ENCODE measurements around the gene RETREG2.
A peak's percentile ranks its signal among the peaks of the same experiment; 100 is the strongest.

RETREG2 gene

GRCh38 chr2:219167997-219168396, 10.1 kb upstream of the RETREG2 start:
- no peaks in the 10 kb centered on the region for H3K27me3 ChIP-seq (ENCODE audit: control insufficient read depth in 2 of 2, insufficient read depth in 2 of 2, low read length in 2 of 2)
- H3K9ac ChIP-seq (ENCODE audit: low read depth in 1 of 2, low read length in 2 of 2): no peak overlapping the region
- H3K4me1 ChIP-seq (ENCODE audit: control insufficient read depth in 2 of 2, insufficient read depth in 2 of 2, low read length in 2 of 2): peaks cover 10% of the 10 kb centered on the region in 2 donors
- H3K36me3 ChIP-seq (ENCODE audit: control insufficient read depth in 2 of 2, insufficient read depth in 2 of 2, low read length in 2 of 2): peaks cover 17 to 19% of the 10 kb centered on the region in 2 donors
- no peaks in the 10 kb centered on the region for H3K9me3 ChIP-seq (ENCODE audit: control insufficient read depth in 2 of 2, low read length in 2 of 2)
- H3K4me3 ChIP-seq (ENCODE audit: low read length in 2 of 2): no peak overlapping the region
- H3K27ac ChIP-seq (ENCODE audit: low read depth in 2 of 2, low read length in 2 of 2): no peak overlapping the region

- H3K4me3 ChIP-seq (ENCODE audit: low read length in 2 of 2): no peak overlapping the region
- H3K9me3 ChIP-seq (ENCODE audit: control insufficient read depth in 2 of 2, low read length in 2 of 2): no peaks in the 10 kb centered on the region
- H3K4me1 ChIP-seq (ENCODE audit: control insufficient read depth in 2 of 2, insufficient read depth in 2 of 2, low read length in 2 of 2): peaks cover 10% of the 10 kb centered on the region in 2 donors
- H3K27me3 ChIP-seq (ENCODE audit: control insufficient read depth in 2 of 2, insufficient read depth in 2 of 2, low read length in 2 of 2): no peaks in the 10 kb centered on the region
- H3K9ac ChIP-seq (ENCODE audit: low read depth in 1 of 2, low read length in 2 of 2): no peak overlapping the region
- peaks cover 21 to 23% of the 10 kb centered on the region in 2 donors for H3K36me3 ChIP-seq (ENCODE audit: control insufficient read depth in 2 of 2, insufficient read depth in 2 of 2, low read length in 2 of 2)
- no peak overlapping the region for H3K27ac ChIP-seq (ENCODE audit: low read depth in 2 of 2, low read length in 2 of 2)
Observed at GRCh38 chr2:219168526-219168925, 9.5 kb upstream of the RETREG2 start.

DNA sequence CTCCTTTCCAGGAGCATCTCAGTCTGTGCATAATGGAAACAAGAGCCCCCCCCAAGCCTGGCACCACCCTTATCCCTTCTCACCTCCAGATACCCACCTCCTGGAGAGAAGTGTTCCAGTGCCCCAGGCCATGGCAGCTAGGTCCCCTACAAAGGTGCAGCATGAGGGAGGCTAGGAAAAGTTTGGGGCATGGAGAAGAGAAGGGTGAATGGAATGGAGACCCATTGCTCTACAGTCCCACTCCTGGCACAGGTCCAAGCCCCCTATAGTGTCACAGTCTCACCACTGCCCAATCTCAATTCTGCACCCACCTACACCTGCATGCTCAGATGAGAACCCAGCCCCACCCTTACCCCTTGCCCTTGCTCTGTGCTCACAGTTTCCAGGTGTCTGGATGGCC, 9.1 kb upstream of the RETREG2 start:
- Histone ChIP-seq H3K9ac (ENCODE audit: low read depth in 1 of 2, low read length in 2 of 2) (no peak overlapping the region), H3K27ac (ENCODE audit: low read depth in 2 of 2, low read length in 2 of 2) (no peak overlapping the region), H3K4me1 (ENCODE audit: control insufficient read depth in 2 of 2, insufficient read depth in 2 of 2, low read length in 2 of 2) (peaks cover 10% of the 10 kb centered on the region in 2 donors), H3K4me3 (ENCODE audit: low read length in 2 of 2) (no peak overlapping the region), H3K27me3 (ENCODE audit: control insufficient read depth in 2 of 2, insufficient read depth in 2 of 2, low read length in 2 of 2) (no peaks in the 10 kb centered on the region), H3K36me3 (ENCODE audit: control insufficient read depth in 2 of 2, insufficient read depth in 2 of 2, low read length in 2 of 2) (peaks cover 25 to 28% of the 10 kb centered on the region in 2 donors), H3K9me3 (ENCODE audit: control insufficient read depth in 2 of 2, low read length in 2 of 2) (no peaks in the 10 kb centered on the region)

- Histone ChIP-seq H3K27ac (ENCODE audit: low read depth in 2 of 2, low read length in 2 of 2) (no peak within 1 kb of the TSS), H3K9me3 (ENCODE audit: control insufficient read depth in 2 of 2, low read length in 2 of 2) (no peaks in the 10 kb centered on the region), H3K9ac (ENCODE audit: low read depth in 1 of 2, low read length in 2 of 2) (no peak within 1 kb of the TSS)
Observed at GRCh38 chr2:219169930-219170654, 8.0 kb upstream of the RETREG2 start, which contains the start of gene SLC23A3. Gene SLC23A3, minus strand, starts transcription at chr2:219170029. Its CDS starts 45 bp downstream, at chr2:219169984.

GRCh38 chr2:219171231-219171651, 6.8 kb upstream of the RETREG2 start:
- H3K4me3 ChIP-seq (ENCODE audit: low read length in 2 of 2): no peak overlapping the region
- no peak overlapping the region for H3K9ac ChIP-seq (ENCODE audit: low read depth in 1 of 2, low read length in 2 of 2)
- peak overlapping the region in 1 of 2 donors; percentile 16 for H3K27ac ChIP-seq (ENCODE audit: low read depth in 2 of 2, low read length in 2 of 2)
- peaks cover 22 to 23% of the 10 kb centered on the region in 2 donors for H3K4me1 ChIP-seq (ENCODE audit: control insufficient read depth in 2 of 2, insufficient read depth in 2 of 2, low read length in 2 of 2)
- no peaks in the 10 kb centered on the region for H3K9me3 ChIP-seq (ENCODE audit: control insufficient read depth in 2 of 2, low read length in 2 of 2)
- no peaks in the 10 kb centered on the region for H3K27me3 ChIP-seq (ENCODE audit: control insufficient read depth in 2 of 2, insufficient read depth in 2 of 2, low read length in 2 of 2)
- peaks cover 37% of the 10 kb centered on the region in 2 donors for H3K36me3 ChIP-seq (ENCODE audit: control insufficient read depth in 2 of 2, insufficient read depth in 2 of 2, low read length in 2 of 2)

More at GRCh38 chr2:219169930-219170654, 8.0 kb upstream of the RETREG2 start, which contains the start of gene SLC23A3:
- Histone ChIP-seq H3K27me3 (ENCODE audit: control insufficient read depth in 2 of 2, insufficient read depth in 2 of 2, low read length in 2 of 2) (no peaks in the 10 kb centered on the region), H3K4me1 (ENCODE audit: control insufficient read depth in 2 of 2, insufficient read depth in 2 of 2, low read length in 2 of 2) (peaks cover 12 to 16% of the 10 kb centered on the region in 2 donors), H3K4me3 (ENCODE audit: low read length in 2 of 2) (no peak within 1 kb of the TSS), H3K36me3 (ENCODE audit: control insufficient read depth in 2 of 2, insufficient read depth in 2 of 2, low read length in 2 of 2) (peaks cover 36 to 37% of the 10 kb centered on the region in 2 donors)

DNA sequence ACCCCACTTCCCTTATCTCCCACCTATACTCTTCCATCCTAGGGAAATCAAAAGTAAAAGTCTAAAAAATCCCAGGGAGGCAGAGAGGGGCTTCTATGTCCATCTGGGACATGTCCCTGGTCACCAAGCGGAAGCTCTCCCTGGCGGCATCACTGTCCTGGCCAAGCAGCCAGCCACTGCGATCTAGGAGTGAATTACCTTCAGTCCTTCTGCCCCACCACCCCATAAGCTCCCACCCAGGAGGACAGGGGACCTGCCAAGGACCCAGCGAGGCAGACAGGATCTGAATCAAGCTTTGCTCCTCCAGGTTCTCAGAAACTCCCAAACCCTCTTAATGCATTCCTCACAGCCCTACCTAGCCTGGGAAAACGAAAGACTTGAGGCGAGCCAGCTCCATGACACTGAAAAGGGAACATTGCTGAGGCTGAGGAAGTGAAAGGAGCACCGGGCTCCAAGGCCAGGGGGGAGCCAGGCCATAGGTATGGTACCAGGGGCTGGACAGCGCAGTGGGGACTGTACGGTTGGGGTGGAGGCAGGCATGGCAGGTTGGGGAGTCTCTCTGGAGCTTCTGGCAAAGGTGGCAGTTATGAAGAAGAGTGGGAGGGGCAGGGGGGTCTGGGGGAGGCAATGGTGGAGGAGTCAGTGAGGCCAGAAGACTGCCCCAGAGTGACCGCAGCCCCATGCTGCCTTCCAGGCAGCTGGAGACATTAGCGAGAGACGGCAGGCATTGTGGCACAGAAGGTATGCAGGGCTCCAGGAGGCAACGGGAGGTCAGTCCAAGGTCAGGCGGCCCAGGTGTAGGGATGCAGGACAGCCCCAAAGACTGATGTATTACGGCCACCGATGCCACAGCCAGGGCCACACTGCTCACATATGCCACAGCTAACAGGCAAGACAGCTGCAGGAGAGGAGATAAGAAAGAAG, 5.6 kb upstream of the RETREG2 start:
- Histone ChIP-seq H3K4me3 (ENCODE audit: low read length in 2 of 2) (no peak overlapping the region), H3K36me3 (ENCODE audit: control insufficient read depth in 2 of 2, insufficient read depth in 2 of 2, low read length in 2 of 2) (peaks cover 37% of the 10 kb centered on the region in 2 donors), H3K4me1 (ENCODE audit: control insufficient read depth in 2 of 2, insufficient read depth in 2 of 2, low read length in 2 of 2) (peaks cover 23% of the 10 kb centered on the region in 2 donors), H3K27me3 (ENCODE audit: control insufficient read depth in 2 of 2, insufficient read depth in 2 of 2, low read length in 2 of 2) (no peaks in the 10 kb centered on the region), H3K27ac (ENCODE audit: low read depth in 2 of 2, low read length in 2 of 2) (no peak overlapping the region), H3K9me3 (ENCODE audit: control insufficient read depth in 2 of 2, low read length in 2 of 2) (no peaks in the 10 kb centered on the region), H3K9ac (ENCODE audit: low read depth in 1 of 2, low read length in 2 of 2) (no peak overlapping the region)

- Histone ChIP-seq H3K27me3 (ENCODE audit: control insufficient read depth in 2 of 2, insufficient read depth in 2 of 2, low read length in 2 of 2) (no peaks in the 10 kb centered on the region), H3K4me1 (ENCODE audit: control insufficient read depth in 2 of 2, insufficient read depth in 2 of 2, low read length in 2 of 2) (peaks cover 23% of the 10 kb centered on the region in 2 donors), H3K9me3 (ENCODE audit: control insufficient read depth in 2 of 2, low read length in 2 of 2) (no peaks in the 10 kb centered on the region), H3K27ac (ENCODE audit: low read depth in 2 of 2, low read length in 2 of 2) (no peak overlapping the region), H3K4me3 (ENCODE audit: low read length in 2 of 2) (no peak overlapping the region), H3K36me3 (ENCODE audit: control insufficient read depth in 2 of 2, insufficient read depth in 2 of 2, low read length in 2 of 2) (peaks cover 37% of the 10 kb centered on the region in 2 donors), H3K9ac (ENCODE audit: low read depth in 1 of 2, low read length in 2 of 2) (no peak overlapping the region)
Observed at GRCh38 chr2:219173176-219173575, 4.9 kb upstream of the RETREG2 start.

DNA sequence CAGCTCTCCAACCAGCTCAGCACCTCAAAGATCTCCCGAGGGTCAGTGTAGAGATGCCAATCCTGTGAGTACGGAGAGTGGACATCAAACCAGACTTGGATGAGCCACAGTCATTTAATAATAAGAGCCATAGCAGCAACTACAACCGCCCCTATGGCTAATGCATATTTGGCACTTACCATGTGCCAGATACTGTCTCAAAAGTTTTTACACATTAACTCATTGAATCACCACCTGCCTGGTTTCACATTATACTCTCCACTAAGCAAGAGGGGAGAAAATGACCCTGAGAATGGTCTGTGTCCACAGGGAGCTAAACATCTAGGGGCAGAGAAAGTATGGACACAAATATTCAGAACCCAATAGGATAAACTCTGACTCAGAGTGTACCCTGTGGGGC, 3.9 kb upstream of the RETREG2 start:
- no peak overlapping the region for H3K27ac ChIP-seq (ENCODE audit: low read depth in 2 of 2, low read length in 2 of 2)
- H3K9me3 ChIP-seq (ENCODE audit: control insufficient read depth in 2 of 2, low read length in 2 of 2): no peaks in the 10 kb centered on the region
- H3K36me3 ChIP-seq (ENCODE audit: control insufficient read depth in 2 of 2, insufficient read depth in 2 of 2, low read length in 2 of 2): peaks cover 37% of the 10 kb centered on the region in 2 donors
- no peaks in the 10 kb centered on the region for H3K27me3 ChIP-seq (ENCODE audit: control insufficient read depth in 2 of 2, insufficient read depth in 2 of 2, low read length in 2 of 2)
- peaks cover 28 to 29% of the 10 kb centered on the region in 2 donors for H3K4me1 ChIP-seq (ENCODE audit: control insufficient read depth in 2 of 2, insufficient read depth in 2 of 2, low read length in 2 of 2)
- H3K9ac ChIP-seq (ENCODE audit: low read depth in 1 of 2, low read length in 2 of 2): no peak overlapping the region
- no peak overlapping the region for H3K4me3 ChIP-seq (ENCODE audit: low read length in 2 of 2)

- Histone ChIP-seq H3K4me3 (ENCODE audit: low read length in 2 of 2) (peak overlapping the region in 1 of 2 donors; percentile 42), H3K9ac (ENCODE audit: low read depth in 1 of 2, low read length in 2 of 2) (no peak overlapping the region), H3K27ac (ENCODE audit: low read depth in 2 of 2, low read length in 2 of 2) (no peak overlapping the region), H3K36me3 (ENCODE audit: control insufficient read depth in 2 of 2, insufficient read depth in 2 of 2, low read length in 2 of 2) (peaks cover 37 to 40% of the 10 kb centered on the region in 2 donors), H3K9me3 (ENCODE audit: control insufficient read depth in 2 of 2, low read length in 2 of 2) (no peaks in the 10 kb centered on the region), H3K4me1 (ENCODE audit: control insufficient read depth in 2 of 2, insufficient read depth in 2 of 2, low read length in 2 of 2) (peaks cover 30 to 35% of the 10 kb centered on the region in 2 donors), H3K27me3 (ENCODE audit: control insufficient read depth in 2 of 2, insufficient read depth in 2 of 2, low read length in 2 of 2) (no peaks in the 10 kb centered on the region)
Observed at GRCh38 chr2:219174801-219175200, 3.3 kb upstream of the RETREG2 start.

DNA sequence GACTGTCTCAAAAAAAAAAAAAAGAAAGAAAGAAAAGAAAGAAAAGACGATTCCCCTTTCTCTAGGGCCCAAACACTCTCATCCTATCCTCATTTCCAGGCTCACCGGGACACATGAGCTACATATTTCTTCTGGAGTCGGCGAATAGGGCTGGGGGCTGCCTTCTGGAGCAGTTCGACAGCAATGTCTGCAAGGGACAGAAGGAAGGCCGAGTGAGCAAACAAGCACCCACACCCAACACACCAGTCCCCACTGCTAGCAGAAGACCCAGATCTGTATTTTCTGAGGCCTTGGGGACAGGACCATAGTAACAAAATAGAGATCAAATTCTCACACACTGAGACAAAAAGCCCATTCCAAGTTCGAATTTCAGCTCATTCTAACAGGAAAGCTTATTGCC, 2.6 kb upstream of the RETREG2 start:
- Histone ChIP-seq H3K4me3 (ENCODE audit: low read length in 2 of 2) (peak overlapping the region; percentile 95 to 98), H3K9me3 (ENCODE audit: control insufficient read depth in 2 of 2, low read length in 2 of 2) (no peaks in the 10 kb centered on the region), H3K36me3 (ENCODE audit: control insufficient read depth in 2 of 2, insufficient read depth in 2 of 2, low read length in 2 of 2) (peaks cover 43 to 46% of the 10 kb centered on the region in 2 donors), H3K4me1 (ENCODE audit: control insufficient read depth in 2 of 2, insufficient read depth in 2 of 2, low read length in 2 of 2) (peaks cover 26 to 36% of the 10 kb centered on the region in 2 donors), H3K27ac (ENCODE audit: low read depth in 2 of 2, low read length in 2 of 2) (peak overlapping the region in 1 of 2 donors; percentile 99), H3K9ac (ENCODE audit: low read depth in 1 of 2, low read length in 2 of 2) (peak overlapping the region; percentile 97 to 98), H3K27me3 (ENCODE audit: control insufficient read depth in 2 of 2, insufficient read depth in 2 of 2, low read length in 2 of 2) (no peaks in the 10 kb centered on the region)
